Stomach (tissue), 9 donors: ENCODE data around the gene KIF6. TPM values are rescaled to one million over a fixed set of nuclear protein-coding genes. Genes with fewer than 3 reads are reported as not detected.

ENCODE experiments used
- DNase-seq, 2 donors: peaks; one replicate each; pipeline versions ENCODE4 v3.0.0 to v3.0.0-alpha.2; 2013 to 2019
- H3K27ac ChIP-seq, 5 donors: fragments of 200-600 bp in 4 of 5; sonication (generic) in 4 of 5; one replicate each; pipeline ENCODE4 v1.5.1; 2013 to 2019; ENCODE audit warnings: mild to moderate bottlenecking in 1 of 5, moderate library complexity in 1 of 5
- H3K27me3 ChIP-seq, 3 donors: fragments of 200-600 bp; sonication (generic); one replicate each; pipeline ENCODE4 v1.5.1; 2017 to 2019; ENCODE audit warnings: mixed run types in 1 of 3
- H3K36me3 ChIP-seq, 4 donors: fragments of 200-600 bp; sonication (generic); 1 replicate in 3 of 4; 2 replicates in 1 of 4; pipeline ENCODE4 v1.5.1; 2016 to 2019
- H3K4me1 ChIP-seq, 4 donors: fragments of 200-600 bp; sonication (generic); one replicate each; pipeline ENCODE4 v1.5.1; 2016 to 2019
- H3K4me3 ChIP-seq, 4 donors: fragments of 200-600 bp; sonication (generic) in 3 of 4; one replicate each; pipeline ENCODE4 v1.5.1; 2016 to 2019; ENCODE audit warnings: mild to moderate bottlenecking in 1 of 4
- H3K9me3 ChIP-seq, 4 donors: fragments of 200-600 bp; sonication (generic); one replicate each; pipeline ENCODE4 v1.5.1; 2016 to 2019
- CTCF ChIP-seq, 7 experiments: fragments of 450-650 bp in 4 of 7; fragments of 200-600 bp in 3 of 7; sonication (generic) in 3 of 7; IDR thresholded peaks; one replicate each; pipeline ENCODE4 v1.5.1; 2016 to 2019; ENCODE audit warnings: antibody characterized with exemption in 7 of 7, control low read depth in 2 of 7, mild to moderate bottlenecking in 1 of 7
- EP300 ChIP-seq: sonication (generic); formaldehyde crosslinking; IDR thresholded peaks from one replicate; pipeline ENCODE4 v1.6.1; 2017; ENCODE audit warnings: antibody characterized with exemption
- POLR2A ChIP-seq, 4 donors: fragments of 450-650 bp; IDR thresholded peaks; one replicate each; pipeline ENCODE4 v1.6.1; 2016; ENCODE audit warnings: antibody characterized with exemption in 4 of 4, control low read depth in 2 of 4, mild to moderate bottlenecking in 1 of 4, moderate library complexity in 1 of 4
- POLR2AphosphoS5 ChIP-seq, 3 donors: sonication (generic); formaldehyde crosslinking; IDR thresholded peaks; one replicate each; pipeline ENCODE4 v1.6.1; 2016; ENCODE audit warnings: antibody characterized with exemption in 3 of 3
- WGBS, 5 donors: extraction: QIAGEN DNeasy Blood & Tissue Kit in 3 of 5; methylation state at CpG; one replicate each; pipeline versions ENCODE4 v1.1.5 to v1.1.7; 2013 to 2018; 5-methylcytosine and 5-hydroxymethylcytosine counted together
- intact Hi-C: fragments of 100-400 bp; cut with DNase I; formaldehyde crosslinking; loops from one replicate; pipeline ENCODE4 v1.15.1; 2023; ENCODE audit warnings: low total_unique reads
- polyA plus RNA-seq, 3 donors: library from polyadenylated mRNA; stranded (reverse); fragments of 200-250 nt; gene quantifications; one replicate each; pipeline ENCODE4 v1.2.3, GENCODE V29; 2013
- total RNA-seq, 5 donors: library from RNA; depleted of rRNA; stranded (reverse); fragments of >200 nt; gene quantifications; one replicate each; pipeline versions ENCODE4 v1.1.0 to v1.2.3, GENCODE V29; 2014 to 2016
- donor health status: healthy with polysubstance abuse.
- donor health status: Bipolar disorder and iron deficiency.
- donor health status: healthy.

The KIF6 gene
- total and polyA plus RNA-seq, 8 donors, result 0.25 to 9.8 (median 0.37) TPM; not detected in 3

GRCh38 chr6:39428816-39429215, 296.4 kb downstream of the KIF6 start:
- Histone ChIP-seq H3K9me3 (no peaks in the 10 kb centered on the region), H3K4me3 (no peak overlapping the region), H3K4me1 (peaks cover 0 to 28% (median 19%) of the 10 kb centered on the region in 4 donors), H3K27ac (no peak overlapping the region), H3K27me3 (no peaks in the 10 kb centered on the region), H3K36me3 (no peaks in the 10 kb centered on the region)
- TF ChIP-seq CTCF (IDR thresholded peaks at IDR 0.05), result no peak
- no peak for TF ChIP-seq POLR2AphosphoS5 (IDR thresholded peaks at IDR 0.05)
- TF ChIP-seq POLR2A (IDR thresholded peaks at IDR 0.05), result no peak
- no peak for TF ChIP-seq EP300
- DNase-seq, result no peak
- intact Hi-C loops, result no loop called here
- WGBS, 5 donors, result 80 to 88% (median 88%) methylated on average over 7 of the region's 7 CpGs

GRCh38 chr6:39428152-39428551, 297.1 kb downstream of the KIF6 start:
- Histone ChIP-seq H3K36me3 (no peaks in the 10 kb centered on the region), H3K4me1 (peaks cover 0 to 28% (median 19%) of the 10 kb centered on the region in 4 donors), H3K27ac (no peak overlapping the region), H3K4me3 (no peak overlapping the region), H3K27me3 (no peaks in the 10 kb centered on the region), H3K9me3 (no peaks in the 10 kb centered on the region)
- DNase-seq, result no peak
- intact Hi-C loops, result no loop called here
- TF ChIP-seq POLR2AphosphoS5 (IDR thresholded peaks at IDR 0.05) (no peak), EP300 (no peak), CTCF (IDR thresholded peaks at IDR 0.05) (no peak), POLR2A (IDR thresholded peaks at IDR 0.05) (no peak)
- WGBS, 5 donors, result 84 to 95% (median 87%) methylated on average over 3 of the region's 3 CpGs

GRCh38 chr6:39426073-39426456, 299.1 kb downstream of the KIF6 start:
- H3K27ac ChIP-seq, result peak overlapping the region in 2 of 5 donors; percentile 3 to 19
- H3K4me1 ChIP-seq, result peaks cover 0 to 33% (median 14%) of the 10 kb centered on the region in 4 donors
- 40 to 56% (median 53%) methylated on average over 2 of the region's 2 CpGs for WGBS, 5 donors
- DNase-seq, result peak in 1 of 2 donors; percentile 67
- intact Hi-C loops, result no loop called here
- no peaks in the 10 kb centered on the region for H3K36me3 ChIP-seq
- H3K27me3 ChIP-seq, result no peaks in the 10 kb centered on the region
- H3K9me3 ChIP-seq, result no peaks in the 10 kb centered on the region
- no peak overlapping the region for H3K4me3 ChIP-seq
- TF ChIP-seq CTCF (IDR thresholded peaks at IDR 0.05) (no peak), POLR2AphosphoS5 (IDR thresholded peaks at IDR 0.05) (peak in 1 of 3 donors; percentile 15)

GRCh38 chr6:39425346-39426072, 299.7 kb downstream of the KIF6 start:
- 47 to 59% (median 51%) methylated on average over 6 of the region's 6 CpGs for WGBS, 5 donors
- Histone ChIP-seq H3K27ac (peak overlapping the region in 2 of 5 donors; percentile 3 to 19), H3K9me3 (no peaks in the 10 kb centered on the region), H3K4me1 (peaks cover 0 to 33% (median 8%) of the 10 kb centered on the region in 4 donors), H3K36me3 (no peaks in the 10 kb centered on the region), H3K27me3 (no peaks in the 10 kb centered on the region), H3K4me3 (no peak overlapping the region)
- intact Hi-C loops, result no loop called here
- TF ChIP-seq POLR2A (IDR thresholded peaks at IDR 0.05) (no peak), CTCF (IDR thresholded peaks at IDR 0.05) (no peak), POLR2AphosphoS5 (IDR thresholded peaks at IDR 0.05) (no peak), EP300 (no peak)
- no peak for DNase-seq
